Adrenal gland (tissue), 5 donors: Measurements from ENCODE around the gene UBR3.

Source experiments
- POLR2A ChIP-seq, 2 donors: fragments of 450-650 bp; IDR thresholded peaks; one replicate each; pipeline ENCODE4 v1.6.1; 2017; ENCODE audit warnings: antibody characterized with exemption in 2 of 2, mild to moderate bottlenecking in 2 of 2, moderate library complexity in 1 of 2
- TF ChIP-seq, protein P1 (sequence below), 6 experiments: fragments of 450-650 bp in 4 of 6; fragments of 200-600 bp in 2 of 6; sonication (generic) in 1 of 6; IDR thresholded peaks; 1 replicate in 5 of 6; 2 replicates in 1 of 6; pipeline versions ENCODE4 v1.5.1 to v1.8.0; 2016 to 2021; ENCODE audit warnings: antibody characterized with exemption in 6 of 6, mild to moderate bottlenecking in 2 of 6, moderate library complexity in 1 of 6
- donor health status: DM: no; HTN: no; CAD: no.

GRCh38 chr2:169997140-169997887 lies 170.1 kb downstream of the UBR3 start:
- TF ChIP-seq, protein P1, sequence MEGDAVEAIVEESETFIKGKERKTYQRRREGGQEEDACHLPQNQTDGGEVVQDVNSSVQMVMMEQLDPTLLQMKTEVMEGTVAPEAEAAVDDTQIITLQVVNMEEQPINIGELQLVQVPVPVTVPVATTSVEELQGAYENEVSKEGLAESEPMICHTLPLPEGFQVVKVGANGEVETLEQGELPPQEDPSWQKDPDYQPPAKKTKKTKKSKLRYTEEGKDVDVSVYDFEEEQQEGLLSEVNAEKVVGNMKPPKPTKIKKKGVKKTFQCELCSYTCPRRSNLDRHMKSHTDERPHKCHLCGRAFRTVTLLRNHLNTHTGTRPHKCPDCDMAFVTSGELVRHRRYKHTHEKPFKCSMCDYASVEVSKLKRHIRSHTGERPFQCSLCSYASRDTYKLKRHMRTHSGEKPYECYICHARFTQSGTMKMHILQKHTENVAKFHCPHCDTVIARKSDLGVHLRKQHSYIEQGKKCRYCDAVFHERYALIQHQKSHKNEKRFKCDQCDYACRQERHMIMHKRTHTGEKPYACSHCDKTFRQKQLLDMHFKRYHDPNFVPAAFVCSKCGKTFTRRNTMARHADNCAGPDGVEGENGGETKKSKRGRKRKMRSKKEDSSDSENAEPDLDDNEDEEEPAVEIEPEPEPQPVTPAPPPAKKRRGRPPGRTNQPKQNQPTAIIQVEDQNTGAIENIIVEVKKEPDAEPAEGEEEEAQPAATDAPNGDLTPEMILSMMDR (IDR thresholded peaks at IDR 0.05): no peak
- TF ChIP-seq POLR2A (IDR thresholded peaks at IDR 0.05): no peak
